HTR-8/SVneo (cell line): ENCODE results near the gene PPP1R9A.

Experiments
- DNase-seq: peaks from one replicate; pipeline ENCODE4 v3.0.0; 2011; ENCODE audit warnings: low spot score, mixed read lengths; ENCODE audit not compliant: insufficient read length
- FAIRE-seq: peaks from 2 replicates; lab custom pipeline; 2011; peaks lifted over from hg19 to GRCh38; lab: Jason Lieb, UNC

Gene PPP1R9A

GRCh38 chr7:95296456-95296855, 389.1 kb downstream of the PPP1R9A start:
- DNase-seq (no peak), FAIRE-seq (no peak)

GRCh38 chr7:95297041-95297440, 389.6 kb downstream of the PPP1R9A start:
- DNase-seq (no peak), FAIRE-seq (no peak)

- FAIRE-seq (no peak), DNase-seq (no peak)
These were observed 390.7 kb downstream of the PPP1R9A start for GRCh38 chr7:95298091-95298490.

- FAIRE-seq (no peak), DNase-seq (peak; percentile 3)
These were observed 395.9 kb downstream of the PPP1R9A start for GRCh38 chr7:95303013-95303905.

- DNase-seq (no peak), FAIRE-seq (no peak)
These were observed 397.6 kb downstream of the PPP1R9A start for GRCh38 chr7:95304990-95305389.

GRCh38 chr7:95309951-95310350, 402.6 kb downstream of the PPP1R9A start:
- FAIRE-seq (no peak), DNase-seq (no peak)

- no peak for DNase-seq
- no peak for FAIRE-seq
These were observed 404.0 kb downstream of the PPP1R9A start for GRCh38 chr7:95311389-95311788.

GRCh38 chr7:95312561-95312960, 405.2 kb downstream of the PPP1R9A start:
- DNase-seq, result no peak
- FAIRE-seq, result no peak

GRCh38 chr7:95316588-95316987, 409.2 kb downstream of the PPP1R9A start:
- no peak for FAIRE-seq
- no peak for DNase-seq

- DNase-seq (no peak), FAIRE-seq (no peak)
These were observed 410.2 kb downstream of the PPP1R9A start for GRCh38 chr7:95317546-95317945.

- DNase-seq, result no peak
- no peak for FAIRE-seq
These were observed 410.6 kb downstream of the PPP1R9A start for GRCh38 chr7:95317966-95318365.

- no peak for FAIRE-seq
- DNase-seq, result no peak
These were observed 411.2 kb downstream of the PPP1R9A start for GRCh38 chr7:95318501-95319100.

- FAIRE-seq (no peak), DNase-seq (no peak)
These were observed 412.2 kb downstream of the PPP1R9A start for GRCh38 chr7:95319570-95319969.

GRCh38 chr7:95320651-95321050, 413.3 kb downstream of the PPP1R9A start:
- no peak for DNase-seq
- FAIRE-seq, result no peak

- FAIRE-seq, result no peak
- DNase-seq, result no peak
These were observed 414.3 kb downstream of the PPP1R9A start for GRCh38 chr7:95321720-95322119.

- FAIRE-seq (no peak), DNase-seq (no peak)
These were observed 415.0 kb downstream of the PPP1R9A start for GRCh38 chr7:95322396-95322795.

- DNase-seq (no peak), FAIRE-seq (no peak)
These were observed 415.5 kb downstream of the PPP1R9A start for GRCh38 chr7:95322854-95323253.

GRCh38 chr7:95323410-95324129, 416.2 kb downstream of the PPP1R9A start:
- no peak for DNase-seq
- FAIRE-seq, result no peak

GRCh38 chr7:95324431-95324830, 417.0 kb downstream of the PPP1R9A start, which contains the start of gene PON1:
Gene PON1 (minus strand): TSS chr7:95324532. CDS start chr7:95324475, 57 bp downstream.
- FAIRE-seq (no peak), DNase-seq (no peak)

- DNase-seq (no peak), FAIRE-seq (no peak)
These were observed 420.0 kb downstream of the PPP1R9A start for GRCh38 chr7:95327356-95327755.
